HL-60/S4 (cell line): ENCODE data around the gene SH3TC1.

ENCODE experiments used
- in situ Hi-C: fragments of 300-500 bp; cut with MboI; formaldehyde crosslinking; loops from 2 replicates; pipeline ENCODE4 v1.14.3; 2022; ENCODE audit warnings: low sequenced_read_pairs

The SH3TC1 gene

DNA sequence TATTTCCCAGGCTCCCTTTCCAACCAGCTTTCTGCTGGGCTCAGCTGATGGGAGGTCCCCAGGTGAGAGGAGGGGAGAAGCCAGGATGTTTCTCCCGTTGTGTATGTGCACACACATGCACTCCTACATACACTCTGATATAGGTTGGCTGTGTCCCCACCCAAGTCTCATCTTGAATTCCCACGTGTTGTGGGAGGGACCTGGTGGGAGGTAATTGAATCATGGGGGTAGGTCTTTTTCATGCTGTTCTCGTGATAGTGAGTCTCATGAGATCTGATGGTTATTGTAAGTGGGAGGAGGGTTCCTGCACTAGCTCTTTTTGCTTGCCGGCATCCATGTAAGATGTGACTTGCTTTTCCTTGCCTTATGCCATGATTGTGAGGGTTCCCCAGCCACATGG lies 58.8 kb downstream of the SH3TC1 start:
- in situ Hi-C loops = no loop called here

DNA sequence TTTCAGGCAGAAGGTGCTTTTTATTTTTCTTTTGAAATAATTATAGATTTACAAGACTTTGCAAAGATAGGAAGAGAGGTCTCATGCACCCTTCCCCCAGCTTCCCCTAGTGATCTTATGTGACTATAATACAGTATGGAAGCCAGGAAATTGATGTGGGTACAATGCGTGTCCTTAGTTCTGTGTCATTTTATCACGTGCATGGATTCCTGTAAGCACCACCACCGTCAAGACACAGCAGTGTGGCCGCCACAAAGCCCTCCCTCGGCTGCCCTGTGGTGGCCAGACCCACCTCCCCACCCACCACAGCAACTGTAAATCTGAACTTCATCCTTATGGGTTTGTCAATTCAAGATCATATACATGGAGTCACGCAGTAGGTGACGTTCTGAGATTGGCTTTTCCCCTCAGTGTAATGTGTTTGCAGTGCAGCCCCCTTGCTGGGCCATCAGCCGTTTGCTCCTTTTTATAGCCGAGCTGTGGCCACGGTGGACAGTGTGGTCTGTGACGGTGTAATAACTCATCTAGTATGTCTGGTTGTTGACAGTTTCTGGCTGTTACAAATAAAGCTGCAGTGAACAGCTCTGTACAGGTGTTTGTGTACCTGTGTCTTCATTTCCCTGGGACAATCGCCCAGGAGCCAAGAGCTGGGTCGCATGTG lies 59.6 kb downstream of the SH3TC1 start:
- in situ Hi-C loops = no loop called here

DNA sequence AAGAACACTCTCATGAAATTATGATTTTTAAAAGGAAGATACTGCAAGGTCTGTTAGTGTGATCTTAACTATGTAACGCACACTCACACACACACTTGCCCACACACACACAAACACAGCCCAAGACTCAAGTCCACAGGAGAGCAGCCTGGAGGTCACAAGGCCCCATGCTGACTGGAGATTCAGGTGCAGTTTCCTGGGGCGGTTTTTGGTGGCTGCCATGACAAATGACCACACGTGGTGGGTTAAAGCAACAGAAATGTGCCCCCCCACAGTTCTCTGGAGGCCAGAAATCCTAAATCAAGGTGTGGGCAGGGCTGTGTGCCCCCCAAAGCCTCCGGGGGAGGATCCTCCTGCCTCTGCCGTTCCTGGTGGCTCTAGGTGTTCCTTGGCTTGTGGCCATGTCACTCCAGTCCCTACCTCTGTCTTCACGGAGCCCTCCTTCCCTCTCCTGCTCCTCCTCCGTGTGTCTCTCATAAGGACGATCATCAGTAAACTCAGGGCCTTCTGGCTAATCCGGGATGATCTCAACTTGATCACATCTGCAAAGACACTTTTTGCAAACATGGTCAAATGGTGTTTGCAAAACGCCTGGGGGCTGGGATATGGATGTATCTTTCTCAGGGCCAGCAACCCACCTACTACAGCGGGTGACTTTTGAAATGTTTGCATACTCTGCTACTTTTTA lies 60.8 kb downstream of the SH3TC1 start:
- in situ Hi-C loops = no loop called here

DNA sequence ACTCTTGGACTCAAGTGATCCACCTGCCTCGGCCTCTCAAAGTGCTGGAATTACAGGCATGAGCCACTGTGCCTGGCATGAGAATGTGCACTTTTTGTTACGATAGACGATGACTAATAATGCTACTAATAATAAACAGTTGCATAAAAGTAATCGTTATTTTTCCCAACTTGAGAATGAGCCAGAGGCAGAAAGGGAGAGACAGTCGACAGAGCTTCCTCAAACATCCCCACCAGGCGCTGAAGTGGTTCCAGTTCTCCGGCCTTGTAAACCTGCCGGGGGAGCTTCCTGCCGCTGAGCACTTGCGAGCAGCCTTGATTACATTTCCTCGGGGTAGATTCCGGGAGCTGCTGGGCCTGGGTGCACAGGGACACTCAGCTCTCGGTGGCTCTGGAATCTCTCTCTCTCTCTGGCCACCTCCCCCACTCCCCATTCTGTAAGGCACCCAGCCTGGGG lies 61.6 kb downstream of the SH3TC1 start:
- in situ Hi-C loops = no loop called here

DNA sequence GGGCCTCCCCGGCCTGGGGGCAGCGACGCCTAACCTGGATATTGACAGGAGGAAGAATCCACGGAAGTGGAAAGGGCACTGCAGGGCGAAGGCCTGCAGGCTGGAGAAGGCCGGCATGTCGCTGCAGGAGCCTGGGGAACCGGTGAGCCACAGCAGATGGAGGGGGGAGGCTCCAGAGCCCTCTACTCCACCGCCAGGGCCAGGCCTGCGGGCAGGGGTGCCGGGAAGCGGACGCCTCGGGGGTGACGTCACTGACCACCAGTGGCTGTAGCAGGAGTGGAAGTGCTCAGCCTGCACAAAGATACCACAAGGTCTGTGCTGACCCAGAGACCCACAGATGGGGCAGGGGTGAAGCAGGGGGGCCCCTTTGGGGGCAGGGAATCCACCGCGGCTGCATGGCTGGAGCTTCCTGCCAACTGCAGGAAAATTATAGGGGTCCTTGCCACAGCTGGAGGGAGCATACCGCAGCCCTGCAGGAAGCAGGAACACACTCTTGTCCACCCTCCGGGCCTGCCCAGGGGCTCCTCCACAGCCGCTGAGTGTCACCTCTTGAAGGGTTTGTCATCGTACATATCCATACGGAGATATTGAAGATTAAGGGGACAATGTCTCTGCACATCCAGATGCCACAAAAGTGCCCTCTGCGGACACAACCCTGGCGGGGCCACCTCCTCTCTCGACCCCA lies 62.9 kb downstream of the SH3TC1 start:
- in situ Hi-C loops = no loop called here

DNA sequence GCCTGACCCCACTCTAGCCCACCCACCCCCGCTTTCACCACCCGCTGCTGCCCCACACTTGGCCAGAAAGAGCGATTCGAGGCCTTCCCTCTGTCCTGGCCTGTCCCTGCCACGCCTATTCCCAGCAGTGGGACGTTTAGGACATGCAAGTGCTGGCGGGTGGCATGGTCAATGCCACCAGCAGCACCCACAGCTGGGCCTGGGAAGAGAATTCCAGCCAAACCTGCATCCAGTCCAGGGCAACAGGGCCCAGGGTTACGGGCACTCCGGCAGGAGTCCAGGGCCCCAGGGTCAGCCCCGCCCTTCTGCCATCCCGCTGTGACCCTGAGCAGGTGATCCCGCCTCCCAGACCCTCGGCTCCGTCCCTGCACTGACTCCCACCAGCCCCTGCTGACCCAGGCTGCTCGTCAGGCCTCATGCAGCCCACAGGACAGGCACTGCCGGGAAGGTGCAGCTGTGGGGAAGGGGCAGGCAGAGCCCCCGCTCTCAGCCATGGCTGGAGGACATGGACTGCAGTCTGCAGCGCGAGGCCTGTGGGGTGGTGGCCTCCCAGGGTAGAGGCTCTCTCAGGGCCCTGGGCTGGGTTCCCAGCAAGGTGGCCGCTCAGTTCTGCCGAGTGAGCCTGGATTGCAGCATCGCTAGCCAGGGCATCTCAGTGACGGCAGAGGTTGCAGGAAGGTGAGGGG lies 63.7 kb downstream of the SH3TC1 start:
- in situ Hi-C loops = no loop called here

DNA sequence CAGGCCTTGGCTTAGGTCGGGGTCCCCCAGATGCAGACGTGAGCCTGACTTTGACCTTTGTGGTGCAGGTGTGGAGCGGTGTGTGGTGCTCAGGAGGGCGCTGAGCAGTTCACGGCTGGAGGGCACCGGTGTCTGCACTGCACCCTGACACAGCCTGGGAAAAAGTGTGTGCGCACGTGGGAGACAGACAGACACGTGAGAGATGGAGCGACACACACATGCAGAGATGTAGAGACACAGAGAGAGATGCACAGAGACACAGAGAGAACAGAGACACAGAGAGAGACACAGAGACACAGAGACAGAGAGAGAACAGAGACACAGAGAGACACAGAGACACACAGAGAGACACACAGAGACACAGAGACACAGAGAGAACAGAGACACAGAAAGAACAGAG lies 64.3 kb downstream of the SH3TC1 start:
- in situ Hi-C loops = no loop called here

DNA sequence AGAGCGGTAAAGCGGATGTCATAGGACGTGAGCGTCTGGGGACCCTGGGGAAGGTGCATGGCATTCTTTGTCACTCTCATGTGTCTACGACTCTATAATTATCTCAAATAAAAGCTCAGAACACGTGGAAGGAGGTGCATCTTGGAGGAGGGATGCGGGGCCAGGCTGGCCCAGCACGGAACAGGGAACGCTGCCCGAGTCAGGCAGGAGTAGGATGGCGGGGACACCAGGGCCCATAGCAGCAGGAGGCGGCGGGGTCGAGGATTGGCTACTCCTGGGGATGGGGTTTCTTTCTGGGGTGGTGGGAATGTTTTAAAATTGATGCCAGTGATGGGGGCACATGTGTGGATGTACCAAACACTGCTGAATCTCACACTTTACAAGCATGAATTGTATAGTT lies 65.0 kb downstream of the SH3TC1 start:
- in situ Hi-C loops = no loop called here

DNA sequence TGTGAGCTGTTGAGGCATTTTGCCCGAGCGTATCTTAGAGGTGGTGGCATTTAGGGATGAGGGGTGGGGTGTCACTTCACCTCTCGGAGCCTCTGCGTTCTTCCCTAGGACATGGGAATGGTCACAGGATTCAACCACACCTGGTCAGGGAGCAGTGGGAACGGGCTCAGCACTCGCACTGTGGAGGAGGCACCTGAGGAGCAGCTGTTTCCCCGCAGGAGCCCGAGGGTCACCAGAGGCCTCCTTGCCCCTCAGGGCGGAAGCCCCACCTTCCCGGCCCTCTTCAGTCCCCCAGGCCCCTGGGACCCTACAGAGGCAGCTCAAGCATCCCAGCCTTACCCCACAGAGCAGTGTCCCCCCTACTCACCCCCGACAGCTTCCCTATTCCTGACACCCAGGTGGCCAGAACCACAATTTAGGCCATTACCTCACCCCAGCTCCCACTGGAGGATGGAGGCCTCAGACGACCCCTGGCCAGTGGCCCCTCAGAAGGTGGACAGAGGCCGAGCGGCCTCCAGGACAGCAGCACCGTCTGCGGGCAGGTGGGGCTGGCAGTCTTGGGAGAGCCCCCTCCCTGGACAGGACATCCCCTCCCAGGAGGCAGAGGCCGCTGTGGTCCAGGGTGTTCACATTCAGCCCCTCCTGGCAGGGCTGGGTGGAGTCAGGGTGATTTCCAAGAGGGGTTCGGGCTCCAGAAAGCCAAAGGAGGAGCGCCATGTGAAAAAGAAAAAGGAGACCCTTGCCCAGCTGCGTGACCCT lies 66.3 kb downstream of the SH3TC1 start:
- in situ Hi-C loops = no loop called here

DNA sequence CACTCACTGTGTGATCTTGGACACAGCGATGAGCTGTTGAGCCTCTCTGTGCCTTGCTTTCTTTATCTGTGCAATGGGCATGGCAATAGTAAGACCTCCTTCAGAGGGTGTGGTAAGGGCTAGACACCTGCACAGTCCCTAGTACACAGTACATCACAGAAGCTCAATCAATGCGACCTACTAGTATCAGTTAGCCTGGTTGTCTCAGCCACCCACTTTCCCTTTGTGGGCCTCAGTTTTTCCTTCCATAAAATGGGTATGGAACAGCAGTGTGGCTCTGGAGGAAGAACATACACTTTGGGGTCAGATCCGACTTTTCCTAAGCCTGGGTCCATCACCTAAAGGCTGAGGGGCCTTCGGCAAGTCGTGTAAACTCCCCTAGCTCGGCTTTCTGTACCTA lies 67.0 kb downstream of the SH3TC1 start:
- in situ Hi-C loops = no loop called here

DNA sequence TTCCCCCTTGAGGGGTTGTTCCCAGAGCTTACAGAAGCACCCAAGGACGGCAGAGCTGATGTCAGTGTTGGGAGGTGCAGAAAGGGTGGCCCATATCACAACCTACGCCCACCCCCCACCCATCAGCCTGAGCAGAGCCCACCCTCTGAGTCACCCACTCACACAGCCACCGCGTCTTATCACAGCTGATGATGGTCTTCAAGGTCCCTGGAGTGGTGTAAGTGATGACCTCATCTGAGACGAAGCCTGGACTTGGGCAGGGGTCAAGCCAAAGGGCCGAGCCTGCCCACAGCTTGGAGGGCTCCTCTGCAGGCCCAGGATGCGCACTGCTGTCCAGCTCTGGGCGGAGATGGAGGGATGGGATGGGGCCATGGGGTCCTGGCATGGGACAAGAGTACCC lies 67.4 kb downstream of the SH3TC1 start:
- in situ Hi-C loops = no loop called here

DNA sequence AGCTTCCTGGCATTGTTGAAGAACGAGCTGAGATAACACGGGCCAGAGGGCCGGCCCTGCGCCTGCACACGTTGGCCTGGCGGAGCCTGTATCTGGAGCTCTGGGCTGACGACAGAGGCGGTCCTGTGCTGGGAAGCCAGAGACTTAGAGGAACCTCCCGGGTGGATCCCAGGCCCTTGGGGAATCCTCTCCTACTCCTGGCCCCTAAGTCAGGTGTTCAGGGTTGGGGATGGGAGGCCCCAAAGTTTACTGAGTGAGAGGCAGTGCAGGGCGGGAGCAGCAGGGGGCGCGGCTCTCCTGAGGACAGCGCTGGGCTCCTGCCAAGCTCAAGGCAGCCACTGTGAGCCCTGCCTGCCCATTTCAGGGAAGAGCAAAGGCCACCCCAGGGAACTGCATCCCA lies 68.0 kb downstream of the SH3TC1 start:
- in situ Hi-C loops = no loop called here

DNA sequence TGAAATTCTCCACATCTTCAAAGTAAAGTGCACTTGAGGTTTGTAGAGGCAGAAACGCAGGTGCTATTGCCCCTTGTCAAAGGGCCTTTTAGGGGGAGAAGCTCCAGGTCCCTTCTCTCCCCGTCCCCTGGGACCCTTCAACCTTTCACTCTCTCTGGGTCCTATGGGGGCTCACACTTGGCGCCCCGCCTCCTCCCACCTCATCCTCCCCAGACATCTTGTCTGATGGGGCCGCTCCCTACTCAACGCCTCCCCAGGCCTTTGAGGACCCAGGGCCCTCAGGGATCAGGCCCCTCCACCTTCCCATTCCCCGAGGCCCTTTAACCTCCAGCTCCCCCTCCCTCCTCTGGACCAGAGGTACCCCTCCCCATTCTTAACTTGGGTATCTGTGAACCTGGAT lies 69.1 kb downstream of the SH3TC1 start:
- in situ Hi-C loops = no loop called here

DNA sequence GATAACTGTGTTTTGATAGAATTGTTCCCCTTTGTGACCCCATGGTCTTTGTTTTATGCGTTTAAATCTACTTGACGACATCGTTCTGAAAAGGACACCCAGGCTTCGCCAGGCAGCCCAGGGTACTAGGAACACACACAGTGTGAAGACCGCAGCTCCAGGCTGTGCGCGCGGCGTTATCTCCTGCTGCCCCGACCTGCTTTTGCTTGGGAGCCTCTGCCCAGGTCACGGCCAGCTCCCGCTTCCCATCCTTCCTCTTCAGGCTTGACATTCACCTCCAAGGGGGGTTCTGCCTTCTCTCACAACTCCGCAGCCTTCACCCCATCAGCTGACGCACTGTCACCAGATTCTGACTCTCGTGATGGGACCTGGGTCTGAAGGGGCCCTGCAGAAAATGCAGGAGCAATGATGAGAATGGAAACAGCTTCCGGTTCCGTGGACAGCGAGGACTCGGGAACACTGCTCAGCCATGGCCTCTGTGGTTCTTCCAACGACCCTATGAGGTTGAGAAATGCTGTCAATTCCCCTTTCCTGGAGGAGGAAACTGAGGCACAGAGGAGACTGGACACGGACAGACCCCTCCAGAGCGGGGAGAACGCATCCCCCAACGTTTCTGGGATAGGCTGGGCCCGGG lies 69.9 kb downstream of the SH3TC1 start:
- in situ Hi-C loops = no loop called here

DNA sequence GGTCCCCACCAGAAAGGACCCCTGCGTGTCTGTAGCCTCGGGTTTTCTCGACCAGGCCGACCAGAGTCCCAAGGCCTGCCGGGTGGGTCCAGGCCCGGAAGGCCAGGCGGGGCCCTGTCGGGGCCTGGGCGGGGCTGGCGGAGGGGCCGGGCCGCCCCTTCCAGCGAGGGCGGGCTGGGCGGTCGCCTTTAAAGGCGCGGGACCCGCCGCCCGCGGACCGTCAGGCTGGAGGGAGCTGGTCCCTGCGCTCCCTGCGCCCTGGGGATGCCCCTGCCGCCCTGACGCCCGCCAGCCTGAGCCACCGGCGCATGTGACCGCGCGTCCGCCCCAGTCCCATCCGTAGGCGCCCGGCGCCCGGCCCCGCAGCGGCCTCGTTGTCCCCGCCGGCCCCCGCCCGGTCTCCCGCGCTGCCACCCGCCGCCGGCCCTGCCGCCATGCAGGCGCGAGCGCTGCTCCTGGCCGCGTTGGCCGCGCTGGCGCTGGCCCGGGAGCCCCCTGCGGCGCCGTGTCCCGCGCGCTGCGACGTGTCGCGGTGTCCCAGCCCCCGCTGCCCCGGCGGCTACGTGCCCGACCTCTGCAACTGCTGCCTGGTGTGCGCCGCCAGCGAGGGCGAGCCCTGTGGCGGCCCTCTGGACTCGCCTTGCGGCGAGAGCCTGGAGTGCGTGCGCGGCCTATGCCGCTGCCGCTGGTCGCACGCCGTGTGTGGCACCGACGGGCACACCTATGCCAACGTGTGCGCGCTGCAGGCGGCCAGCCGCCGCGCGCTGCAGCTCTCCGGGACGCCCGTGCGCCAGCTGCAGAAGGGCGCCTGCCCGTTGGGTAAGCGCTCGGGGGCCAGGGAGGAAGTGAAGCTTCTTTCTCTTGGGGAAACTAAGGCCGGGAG lies 70.7 kb downstream of the SH3TC1 start, which contains the start of gene HTRA3:
TSS of gene HTRA3 (plus strand) at position 220 of the 883 bp plus-strand sequence. CDS start at position 435, 215 bp downstream.
- in situ Hi-C loops = no loop called here

DNA sequence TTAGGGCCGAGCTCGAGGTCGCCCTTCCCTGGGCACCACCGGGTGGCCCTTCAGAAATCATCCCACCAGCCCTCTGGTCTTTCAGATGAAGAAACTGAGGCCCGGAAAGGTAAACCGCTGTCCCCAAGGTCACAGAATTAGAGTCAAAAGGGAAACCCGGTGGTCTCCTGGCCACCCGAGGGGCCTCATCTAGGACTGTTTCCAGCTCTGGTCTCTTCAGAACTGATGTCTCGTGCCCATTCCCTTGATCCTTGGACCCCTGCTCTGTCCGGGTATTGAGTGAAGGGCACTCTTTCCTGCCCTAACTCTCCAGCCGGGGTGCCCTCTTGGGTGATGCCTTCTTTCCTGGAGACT lies 71.3 kb downstream of the SH3TC1 start:
- in situ Hi-C loops = no loop called here

DNA sequence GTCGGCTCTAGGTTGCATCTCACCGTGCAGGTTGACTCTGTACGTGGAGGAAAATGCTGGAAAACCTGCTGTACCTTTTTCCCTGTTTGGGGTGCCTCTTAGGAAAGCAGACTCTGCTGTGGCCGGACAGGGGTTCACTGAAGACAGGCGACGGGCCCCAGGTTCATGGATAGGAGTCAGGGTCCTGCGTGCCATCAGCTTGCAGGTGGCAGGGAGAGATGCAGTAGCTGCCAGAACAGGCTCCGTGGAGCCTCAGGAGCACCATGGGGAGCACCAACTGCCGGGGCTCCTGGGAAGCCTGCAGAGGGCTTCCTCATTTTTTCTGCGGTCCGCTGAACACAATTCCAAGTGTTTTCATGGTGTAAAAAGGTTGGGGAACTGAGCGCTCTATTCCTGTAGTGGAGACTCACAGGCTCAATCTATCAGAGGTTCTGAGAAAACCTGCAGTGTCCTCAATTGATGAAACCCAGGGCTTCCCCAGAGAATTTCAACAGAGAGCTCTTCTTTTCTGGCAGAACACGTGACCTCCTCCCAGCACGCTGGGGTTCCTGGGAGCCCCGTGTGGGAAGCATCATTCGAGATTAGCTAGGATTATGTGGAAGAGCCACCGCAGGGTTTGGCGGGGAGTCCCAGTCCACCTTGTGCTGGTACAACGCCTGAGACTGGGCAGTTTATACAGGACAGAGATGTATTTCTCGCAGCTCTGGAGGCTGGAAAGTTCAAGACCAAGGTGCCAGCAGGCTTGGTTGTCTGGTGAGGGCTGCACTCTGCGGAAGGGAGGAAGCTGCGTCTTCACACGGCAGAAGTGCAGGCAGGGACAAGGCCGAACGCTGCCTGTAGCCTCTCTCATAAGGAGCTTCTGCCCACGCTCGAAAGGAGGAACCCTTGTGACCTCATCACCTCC lies 72.1 kb downstream of the SH3TC1 start:
- in situ Hi-C loops = no loop called here

DNA sequence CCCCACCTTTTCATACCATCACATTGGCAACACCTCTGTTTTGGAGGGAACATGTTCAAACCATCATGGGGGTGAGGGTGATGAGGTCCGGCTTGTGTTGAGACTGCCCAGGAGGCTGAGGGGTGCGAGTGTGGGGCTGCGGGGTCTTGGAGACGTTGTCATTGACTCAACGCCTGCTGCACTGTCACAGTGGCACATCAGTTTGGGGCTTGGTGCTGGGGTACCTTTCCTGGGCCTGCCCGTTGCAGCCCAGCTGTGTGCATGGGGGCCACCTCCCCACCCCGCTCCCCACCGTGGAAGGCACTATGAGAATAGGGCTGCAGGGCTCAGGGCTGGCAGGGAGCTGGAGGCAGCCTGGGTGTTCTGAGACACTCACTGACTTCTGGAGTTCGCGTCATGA lies 72.7 kb downstream of the SH3TC1 start:
- in situ Hi-C loops = no loop called here
